ENCODE results near the gene IFIT2.

Gene IFIT2

GRCh38 chr10:89302625-89303024, 779 bp downstream of the IFIT2 start:
- peak overlapping the region; percentile 37; the same call in 1 of the 2 replicates for H3K4me3 ChIP-seq (ENCODE audit: control insufficient read depth, low read depth, low read length)
- no peak for TF ChIP-seq CTCF (IDR thresholded peaks at IDR 0.05; ENCODE audit: control insufficient read depth, insufficient read depth, low read depth, low read length, missing control alignments)
- no peak for DNase-seq (ENCODE audit: low read depth)

- no peak for TF ChIP-seq CTCF (IDR thresholded peaks at IDR 0.05; ENCODE audit: control insufficient read depth, insufficient read depth, low read depth, low read length, missing control alignments)
- no peak for DNase-seq (ENCODE audit: low read depth)
- H3K4me3 ChIP-seq (ENCODE audit: control insufficient read depth, low read depth, low read length), result no peak overlapping the region
Observed at GRCh38 chr10:89303161-89303560, 1.3 kb downstream of the IFIT2 start.

GRCh38 chr10:89304026-89304425, 2.2 kb downstream of the IFIT2 start:
- DNase-seq (ENCODE audit: low read depth), result no peak
- no peak overlapping the region for H3K4me3 ChIP-seq (ENCODE audit: control insufficient read depth, low read depth, low read length)
- TF ChIP-seq CTCF (IDR thresholded peaks at IDR 0.05; ENCODE audit: control insufficient read depth, insufficient read depth, low read depth, low read length, missing control alignments), result no peak

- no peak for TF ChIP-seq CTCF (IDR thresholded peaks at IDR 0.05; ENCODE audit: control insufficient read depth, insufficient read depth, low read depth, low read length, missing control alignments)
- no peak for DNase-seq (ENCODE audit: low read depth)
- H3K4me3 ChIP-seq (ENCODE audit: control insufficient read depth, low read depth, low read length), result no peak overlapping the region
Observed at GRCh38 chr10:89304446-89304845, 2.6 kb downstream of the IFIT2 start.

- DNase-seq (ENCODE audit: low read depth), result no peak
- H3K4me3 ChIP-seq (ENCODE audit: control insufficient read depth, low read depth, low read length), result no peak overlapping the region
- no peak for TF ChIP-seq CTCF (IDR thresholded peaks at IDR 0.05; ENCODE audit: control insufficient read depth, insufficient read depth, low read depth, low read length, missing control alignments)
Observed at GRCh38 chr10:89304925-89305324, 3.1 kb downstream of the IFIT2 start.

- DNase-seq (ENCODE audit: low read depth), result no peak
- no peak for TF ChIP-seq CTCF (IDR thresholded peaks at IDR 0.05; ENCODE audit: control insufficient read depth, insufficient read depth, low read depth, low read length, missing control alignments)
- H3K4me3 ChIP-seq (ENCODE audit: control insufficient read depth, low read depth, low read length), result no peak overlapping the region
Observed at GRCh38 chr10:89305766-89306433, 4.1 kb downstream of the IFIT2 start.

Data from AG09309 (cell line).